Neutrophil (primary cell): ENCODE measurements around the gene CRYBG3.

ENCODE experiments used
- H3K27ac ChIP-seq: fragments of 200-600 bp; sonication (generic); 2 replicates; pipeline ENCODE4 v1.5.1; 2016; ENCODE audit warnings: mild to moderate bottlenecking, moderate library complexity
- H3K27me3 ChIP-seq: fragments of 200-600 bp; sonication (generic); 2 replicates; pipeline ENCODE4 v1.6.0; 2016; ENCODE audit warnings: mild to moderate bottlenecking
- H3K36me3 ChIP-seq: fragments of 200-600 bp; sonication (generic); 2 replicates; pipeline ENCODE4 v1.5.1; 2017
- H3K4me1 ChIP-seq, 2 experiments: fragments of 200-600 bp in 1 of 2; sonication (generic) in 1 of 2; 1 replicate in 1 of 2; 2 replicates in 1 of 2; pipeline versions ENCODE4 v1.5.1 to v1.6.1; 2013 to 2016; ENCODE audit warnings: low read depth in 1 of 2, low read length in 1 of 2, mild to moderate bottlenecking in 1 of 2, moderate library complexity in 1 of 2; ENCODE audit not compliant: control insufficient read depth in 1 of 2, insufficient read depth in 1 of 2
- H3K4me3 ChIP-seq, 2 experiments: fragments of 200-600 bp in 1 of 2; sonication (generic) in 1 of 2; 1 replicate in 1 of 2; 2 replicates in 1 of 2; pipeline ENCODE4 v1.5.1; 2013 to 2016; ENCODE audit warnings: low read depth in 1 of 2, low read length in 1 of 2, mild to moderate bottlenecking in 1 of 2, moderate library complexity in 1 of 2
- H3K9me3 ChIP-seq: fragments of 200-600 bp; sonication (generic); 2 replicates; pipeline ENCODE4 v1.5.1; 2016
- CTCF ChIP-seq: fragments of 200-600 bp; sonication (generic); IDR thresholded peaks from 2 replicates; pipeline ENCODE4 v1.5.1; 2016; ENCODE audit warnings: antibody characterized with exemption

The CRYBG3 gene

GRCh38 chr3:97910931-97911351 lies 89.1 kb downstream of the CRYBG3 start:
- Histone ChIP-seq H3K27me3 (no peaks in the 10 kb centered on the region), H3K4me3 (peak overlapping the region in 1 of 2 experiments; percentile 30), H3K4me1 (peaks cover 8 to 16% of the 10 kb centered on the region in 2 experiments), H3K9me3 (no peaks in the 10 kb centered on the region), H3K27ac (peak overlapping the region; percentile 77), H3K36me3 (no peaks in the 10 kb centered on the region)
- no peak for TF ChIP-seq CTCF

- no peak for TF ChIP-seq CTCF
- H3K27ac ChIP-seq: peak overlapping the region; percentile 77
Measured at GRCh38 chr3:97911459-97911858, 89.6 kb downstream of the CRYBG3 start.

DNA sequence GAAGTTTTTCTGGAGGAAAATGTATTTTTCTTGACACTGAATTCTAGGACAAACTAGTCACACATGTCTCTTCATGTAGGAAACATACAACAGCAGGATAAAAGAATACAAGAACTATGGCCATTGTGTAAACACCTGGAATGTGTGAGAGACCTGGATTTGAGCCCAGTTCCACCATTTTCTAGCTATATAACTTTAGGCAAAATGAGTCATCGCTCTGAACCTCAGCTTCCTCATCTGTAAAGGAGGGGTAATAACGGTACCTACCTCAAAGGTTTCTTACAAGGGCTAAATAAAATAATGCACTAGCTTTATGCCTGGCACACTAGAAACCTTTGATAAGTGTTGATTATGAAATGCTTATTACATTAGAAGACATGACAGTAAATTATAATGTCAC lies 92.6 kb downstream of the CRYBG3 start:
- Histone ChIP-seq H3K36me3 (no peaks in the 10 kb centered on the region), H3K4me1 (peaks cover 15 to 29% of the 10 kb centered on the region in 2 experiments), H3K4me3 (no peak overlapping the region), H3K27me3 (no peaks in the 10 kb centered on the region), H3K9me3 (no peaks in the 10 kb centered on the region), H3K27ac (no peak overlapping the region)
- no peak for TF ChIP-seq CTCF

More at GRCh38 chr3:97911459-97911858, 89.6 kb downstream of the CRYBG3 start:
- Histone ChIP-seq H3K4me3 (no peak overlapping the region), H3K9me3 (no peaks in the 10 kb centered on the region), H3K27me3 (no peaks in the 10 kb centered on the region), H3K4me1 (peaks cover 8 to 16% of the 10 kb centered on the region in 2 experiments), H3K36me3 (no peaks in the 10 kb centered on the region)

GRCh38 chr3:97916576-97916975 lies 94.8 kb downstream of the CRYBG3 start:
- Histone ChIP-seq H3K36me3 (no peaks in the 10 kb centered on the region), H3K4me1 (peaks cover 7 to 16% of the 10 kb centered on the region in 2 experiments), H3K27me3 (no peaks in the 10 kb centered on the region), H3K9me3 (no peaks in the 10 kb centered on the region), H3K27ac (no peak overlapping the region), H3K4me3 (no peak overlapping the region)
- TF ChIP-seq CTCF: no peak

GRCh38 chr3:97917813-97918536 lies 96.2 kb downstream of the CRYBG3 start:
- no peak overlapping the region for H3K27ac ChIP-seq
- H3K4me3 ChIP-seq: no peak overlapping the region
- no peaks in the 10 kb centered on the region for H3K27me3 ChIP-seq
- no peaks in the 10 kb centered on the region for H3K36me3 ChIP-seq
- no peak for TF ChIP-seq CTCF
- no peaks in the 10 kb centered on the region for H3K9me3 ChIP-seq
- peaks cover 7 to 13% of the 10 kb centered on the region in 2 experiments for H3K4me1 ChIP-seq
